ENCODE data around the gene SCYGR1.
"Not testable (repeated sequence)": the region's sequence is repeated elsewhere in the genome, so short reads cannot be mapped to it uniquely, and the experiment has no call there.

Gene SCYGR1, protein sequence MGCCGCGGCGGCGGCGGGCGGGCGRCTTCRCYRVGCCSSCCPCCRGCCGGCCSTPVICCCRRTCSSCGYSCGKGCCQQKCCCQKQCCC

DNA sequence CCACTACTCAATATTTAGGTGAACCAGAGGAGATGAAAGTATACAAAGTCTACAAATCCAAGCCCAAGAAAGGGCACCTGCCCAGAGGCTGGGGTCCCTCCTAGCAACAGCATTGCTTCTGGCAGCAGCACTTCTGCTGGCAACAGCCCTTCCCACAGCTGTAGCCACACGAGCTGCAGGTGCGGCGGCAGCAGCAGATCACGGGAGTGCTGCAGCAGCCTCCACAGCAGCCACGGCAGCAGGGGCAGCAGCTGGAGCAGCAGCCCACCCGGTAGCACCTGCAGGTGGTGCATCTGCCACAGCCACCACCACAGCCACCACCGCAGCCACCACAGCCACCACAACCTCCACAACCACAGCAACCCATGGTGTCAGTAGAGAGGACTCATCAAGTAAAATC, at the start of gene SCYGR1:
Gene SCYGR1 (minus strand): TSS at position 367 of the 400 bp plus-strand sequence. CDS start 0 bp downstream, at position 367.
- DNase-seq, result not testable (repeated sequence)

DNA sequence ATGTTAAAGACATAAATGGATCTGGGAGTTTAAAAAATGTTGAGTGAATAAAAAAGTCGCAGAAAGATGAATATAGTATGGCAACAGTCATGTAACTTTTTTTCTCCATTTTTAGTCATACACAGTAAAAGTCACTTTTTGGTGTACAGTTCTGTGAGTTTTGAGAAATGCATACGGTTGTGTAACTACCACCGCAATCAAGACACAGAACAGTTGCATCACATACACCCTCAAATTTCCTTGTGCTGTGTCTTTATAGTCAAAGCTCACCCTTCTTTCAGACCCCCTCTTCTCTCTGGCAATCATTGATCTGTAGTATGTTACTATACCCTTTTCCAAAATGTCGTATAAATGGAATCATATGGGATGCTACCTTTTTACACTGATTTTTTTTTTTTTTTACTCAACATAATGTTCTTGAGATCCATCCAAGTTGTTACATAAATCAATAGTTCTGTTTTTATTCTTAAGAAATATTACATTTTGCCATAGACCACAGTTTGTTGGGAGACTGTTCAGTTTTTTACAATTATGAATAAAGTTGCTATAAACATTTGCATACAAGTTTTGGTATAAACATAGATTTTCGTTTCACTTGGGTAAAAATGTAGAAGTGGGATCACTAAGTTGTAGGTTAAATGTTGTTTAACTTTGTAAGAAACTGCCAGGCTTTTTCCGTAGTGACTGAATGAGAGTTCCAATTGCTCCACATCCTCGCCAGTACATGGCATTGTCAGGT, 48.9 kb upstream of the SCYGR1 start:
- no peak for DNase-seq

DNA sequence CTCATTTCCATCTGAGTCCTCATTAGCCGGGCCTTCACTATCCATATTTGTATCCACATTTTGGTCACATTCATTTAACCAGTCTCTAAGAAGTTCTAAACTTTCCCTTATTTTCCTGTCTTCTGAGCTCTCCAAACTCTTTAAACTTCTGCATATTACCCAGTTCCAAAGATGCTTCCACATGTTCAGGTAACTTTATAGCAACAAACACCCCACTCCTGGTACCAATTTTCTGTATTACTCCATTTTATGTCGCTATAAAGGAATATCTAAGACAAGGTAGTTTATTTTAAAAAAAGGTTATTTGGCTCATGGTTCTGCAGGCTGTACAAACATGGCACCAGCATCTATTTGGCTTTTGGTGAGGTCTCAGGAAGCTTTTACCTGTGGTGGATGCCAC, 45.4 kb upstream of the SCYGR1 start:
- DNase-seq, result no peak

DNA sequence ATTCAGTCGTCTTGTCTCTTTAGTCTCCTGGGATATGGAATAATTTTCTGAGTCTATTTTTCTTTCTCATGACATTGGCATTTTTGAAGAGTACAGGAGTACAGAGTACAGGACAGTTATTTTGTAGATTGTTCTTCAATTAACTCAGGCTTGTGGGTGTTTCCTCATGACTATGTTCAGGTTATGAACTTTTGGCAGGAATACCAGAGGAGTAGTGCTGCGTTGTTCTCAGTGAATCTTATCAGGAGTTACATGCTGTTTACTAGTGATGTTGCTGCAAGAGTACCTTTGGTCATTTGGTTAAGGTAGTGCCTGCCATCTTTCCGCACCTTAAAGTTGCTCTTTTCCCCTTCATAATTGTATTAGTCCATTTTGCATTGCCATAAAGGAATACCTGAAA, 42.9 kb upstream of the SCYGR1 start:
- no peak for DNase-seq

DNA sequence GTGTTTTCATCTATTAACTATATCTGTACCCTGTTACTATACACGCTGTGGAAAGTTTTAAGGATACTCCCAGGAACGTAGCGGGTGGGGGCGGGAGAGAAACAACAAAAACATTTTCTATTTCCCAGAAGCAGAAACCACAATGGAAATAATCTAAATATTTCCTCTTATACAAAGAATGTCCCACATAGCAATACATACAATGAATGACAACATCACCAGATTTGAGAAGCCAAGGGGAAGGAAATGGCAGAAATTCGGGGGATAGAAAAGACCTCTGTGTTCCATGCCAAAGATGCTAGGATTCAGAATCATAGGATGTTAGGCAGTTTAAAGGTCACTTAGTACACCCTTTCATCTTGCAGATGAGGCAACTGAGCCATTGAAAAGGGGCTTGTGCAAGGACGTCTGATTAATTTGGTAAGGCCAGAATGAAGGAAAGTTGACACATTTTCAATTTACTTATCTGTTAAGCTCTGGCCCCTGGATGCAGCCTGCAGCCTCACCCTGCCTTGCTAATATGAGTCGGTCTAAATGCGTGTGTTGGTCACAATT, 41.1 kb upstream of the SCYGR1 start:
- DNase-seq, result no peak

DNA sequence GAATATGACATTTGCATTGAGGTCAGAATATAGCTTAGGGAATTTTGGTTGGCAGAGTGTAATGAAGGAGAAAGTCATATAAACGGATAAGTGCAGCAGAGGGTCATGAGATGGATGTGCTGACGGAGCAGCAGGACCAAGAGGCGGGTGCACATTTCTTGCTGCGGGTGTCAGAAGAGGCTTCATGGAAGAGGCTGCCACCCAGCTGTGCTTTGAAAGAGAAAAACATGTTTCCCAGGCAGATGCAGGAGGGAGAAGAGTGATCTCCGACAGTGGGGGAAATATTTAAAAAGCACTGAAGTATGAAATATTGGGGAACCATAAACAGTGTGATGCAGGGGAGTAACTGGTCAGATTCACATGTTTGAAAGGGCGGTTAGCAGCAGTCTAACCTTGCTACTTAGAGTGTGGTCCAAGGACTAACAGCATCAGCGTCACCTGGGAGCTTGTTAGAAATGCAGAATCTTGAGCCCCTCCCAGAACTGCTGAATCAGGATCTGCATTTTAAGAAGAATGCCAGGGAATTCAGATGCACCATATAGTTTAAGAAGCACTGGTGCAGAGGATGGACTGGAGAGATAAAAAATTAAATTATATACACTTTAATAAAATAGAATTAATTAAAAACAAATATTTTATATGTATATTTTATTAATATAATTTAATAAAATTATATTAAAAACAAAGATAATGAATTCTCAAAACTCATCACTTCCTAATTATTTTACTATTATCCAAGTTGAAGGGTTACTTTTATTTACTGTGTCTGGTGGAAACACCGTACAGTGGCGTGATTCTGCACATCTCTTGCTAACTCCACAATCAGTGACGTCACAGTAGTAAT, 36.1 kb upstream of the SCYGR1 start:
- DNase-seq, result no peak

DNA sequence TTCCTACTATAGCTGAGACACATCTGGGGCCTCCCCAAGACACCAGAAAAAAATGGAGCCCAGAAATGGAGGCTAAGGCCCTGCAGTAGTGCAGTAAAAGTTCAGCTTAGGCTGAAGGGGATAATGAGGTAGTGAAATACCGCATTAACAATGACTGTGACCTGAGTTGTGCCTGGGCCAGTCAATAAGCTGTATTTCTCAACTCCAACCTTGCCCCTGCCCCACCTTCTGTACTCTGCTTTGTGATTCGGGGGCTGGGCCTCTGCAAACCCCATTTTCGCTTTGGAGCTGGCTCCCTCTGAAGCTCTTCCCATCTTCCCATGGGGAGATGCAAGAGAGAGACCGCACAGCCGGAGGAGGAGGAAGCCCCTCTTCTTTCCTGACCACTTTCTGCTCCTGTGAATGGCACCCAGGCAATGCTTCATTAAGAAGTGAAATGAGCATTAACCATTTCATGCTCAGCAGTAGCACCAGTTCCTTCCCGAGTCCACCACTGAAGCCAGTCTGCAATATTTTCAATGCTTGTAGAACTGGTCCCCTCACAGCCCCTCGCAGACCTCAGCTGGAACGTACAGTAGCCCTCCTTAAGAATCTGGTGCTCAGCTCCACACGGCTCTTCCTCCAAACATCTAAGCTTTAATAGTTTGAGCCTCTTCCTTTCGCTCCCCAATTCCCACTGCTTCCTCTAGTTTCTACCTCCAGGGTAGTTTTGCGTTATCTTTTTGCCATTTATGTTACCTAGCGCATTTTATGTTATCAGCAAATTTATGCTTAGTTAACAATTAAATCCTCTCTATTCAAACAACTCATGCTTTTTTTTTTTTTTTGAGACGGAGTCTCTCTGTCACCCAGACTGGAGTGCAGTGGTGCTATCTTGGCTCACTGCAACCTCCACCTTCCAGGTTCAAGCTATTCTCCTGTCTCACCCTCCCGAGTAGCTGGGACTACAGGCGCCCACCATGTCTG, 32.6 kb upstream of the SCYGR1 start:
- no peak for DNase-seq

DNA sequence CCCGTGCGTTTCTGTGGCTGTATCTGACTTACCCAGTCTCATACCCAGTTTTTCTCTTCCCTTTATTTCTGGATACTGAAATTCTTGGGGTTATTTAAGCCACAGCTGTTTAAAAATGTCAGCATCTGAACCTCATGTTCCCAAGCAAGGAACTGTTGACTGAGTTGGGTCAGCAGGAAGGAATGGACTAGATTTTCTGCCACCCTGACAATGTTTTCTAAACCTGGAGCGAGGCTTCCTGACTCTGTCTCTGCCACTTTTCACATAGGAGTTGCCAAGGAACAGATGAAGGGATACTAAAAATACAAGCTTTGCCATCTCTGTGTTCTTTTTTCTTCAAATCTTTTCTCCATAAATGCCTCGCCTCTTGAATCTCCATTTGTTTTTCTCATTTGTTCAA, 29.0 kb upstream of the SCYGR1 start:
- DNase-seq, result no peak

DNA sequence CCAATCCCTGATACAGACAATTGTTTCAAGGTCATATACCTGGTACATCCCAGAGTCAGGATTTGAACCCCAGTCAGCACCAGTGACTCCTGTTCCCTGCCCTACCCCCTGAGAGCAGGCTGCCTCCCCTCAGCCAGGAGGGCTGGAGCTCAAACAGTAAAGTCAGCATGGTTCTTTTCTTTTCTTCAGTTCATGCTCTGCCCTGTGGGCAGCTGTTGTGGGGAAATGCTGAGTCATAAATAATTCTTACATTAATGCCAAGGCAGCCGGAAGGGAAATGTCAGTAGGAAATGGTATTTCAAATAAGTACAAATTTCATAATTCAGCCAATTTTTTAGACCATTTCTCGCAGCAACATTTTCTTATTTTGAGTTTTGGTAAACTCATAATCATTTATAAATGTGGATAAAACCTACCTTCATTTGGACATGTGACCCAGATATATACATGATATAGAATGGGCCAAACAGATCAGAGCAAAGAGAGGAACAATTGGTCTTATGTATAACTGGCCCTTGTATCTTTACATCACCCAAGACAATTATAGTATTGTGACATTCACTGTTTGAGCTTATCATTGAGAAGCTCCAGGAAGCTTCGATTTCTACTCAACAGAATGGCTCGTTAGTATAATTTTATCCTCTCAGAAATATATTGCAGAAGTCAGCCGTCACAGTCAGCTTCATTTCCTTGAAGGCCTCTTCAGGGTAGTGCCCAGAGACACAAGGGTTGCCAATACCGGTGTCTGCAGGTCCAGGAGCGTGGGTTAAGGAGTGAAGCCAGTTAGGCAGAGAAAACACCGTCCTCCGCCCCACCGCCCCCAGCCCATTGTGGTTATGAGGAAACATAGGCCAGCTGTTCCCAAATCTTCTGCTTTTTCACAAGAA, 28.0 kb upstream of the SCYGR1 start:
- DNase-seq, result no peak

DNA sequence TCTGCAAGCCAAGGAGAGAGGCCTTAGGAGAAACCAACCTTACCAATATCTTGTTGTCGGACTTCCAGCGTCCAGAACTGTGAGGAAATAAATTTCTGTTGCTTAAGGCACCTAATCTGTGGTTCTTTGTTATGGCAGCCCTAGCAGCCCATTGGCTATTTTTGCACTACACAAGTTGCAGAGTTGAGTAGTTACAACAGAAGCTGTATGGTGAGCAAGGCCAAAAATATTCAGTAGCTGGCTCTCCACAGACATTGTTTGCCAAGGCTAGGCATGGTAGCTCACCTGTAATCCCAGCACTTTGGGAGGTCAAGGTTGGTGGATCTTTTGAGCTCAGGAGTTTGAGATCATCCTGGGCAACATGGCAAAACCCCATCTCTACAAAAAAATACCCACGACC, 27.1 kb upstream of the SCYGR1 start:
- DNase-seq, result no peak

DNA sequence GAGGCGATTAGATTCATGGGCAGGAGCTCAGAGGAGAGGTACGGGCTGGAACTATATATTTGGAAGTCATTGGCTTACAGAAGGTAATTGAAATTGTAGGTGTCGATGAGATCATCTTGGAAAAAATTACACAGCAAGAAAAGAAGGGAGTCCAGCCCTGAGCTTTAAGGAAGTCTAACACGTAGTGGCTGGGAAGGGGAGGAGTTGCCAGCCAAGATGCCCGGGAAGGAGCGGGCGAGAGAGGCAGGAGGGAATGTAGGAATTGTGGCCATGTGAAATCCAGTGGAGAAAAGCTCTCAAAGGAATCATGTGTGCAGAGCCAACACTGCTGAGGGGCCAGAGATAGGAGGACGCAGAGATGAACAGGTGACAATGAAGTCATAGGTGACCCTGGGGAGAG, 25.6 kb upstream of the SCYGR1 start:
- DNase-seq, result no peak

DNA sequence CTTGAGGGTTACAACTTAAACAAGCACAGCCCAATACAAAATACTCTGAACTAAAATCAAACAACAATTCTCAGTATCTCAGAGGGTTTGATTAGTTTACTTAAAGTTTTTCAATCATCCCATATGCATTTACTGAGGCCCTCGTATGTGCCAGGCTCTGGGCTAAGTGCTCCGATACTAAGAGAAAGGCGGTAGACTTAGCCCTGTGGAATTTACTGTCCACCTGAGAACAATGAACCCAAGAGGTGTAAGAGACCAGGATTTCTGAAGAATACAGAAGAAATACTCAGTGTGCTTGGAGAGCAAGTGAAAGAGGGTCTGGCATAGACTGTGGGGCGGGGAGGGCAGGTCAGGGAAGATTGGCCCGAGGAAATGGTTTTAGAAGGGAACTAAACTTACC, 25.1 kb upstream of the SCYGR1 start:
- no peak for DNase-seq

DNA sequence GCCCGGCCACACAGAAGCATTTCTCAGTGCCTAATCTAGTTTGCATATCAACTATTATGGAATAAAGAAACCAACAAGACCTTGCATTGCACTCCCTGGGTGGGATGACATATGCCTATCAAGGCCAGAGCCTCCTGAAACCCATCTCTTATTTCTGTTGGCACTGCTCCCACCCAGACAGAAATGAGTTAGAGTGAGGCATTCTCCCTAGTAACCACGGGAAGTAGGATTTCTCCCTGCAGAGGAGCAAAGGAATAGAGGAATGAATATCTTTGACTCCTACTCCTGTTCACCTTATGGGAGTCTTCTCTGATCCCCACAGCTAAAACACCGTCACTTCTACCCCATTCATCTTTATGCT, 24.2 kb upstream of the SCYGR1 start:
- no peak for DNase-seq

DNA sequence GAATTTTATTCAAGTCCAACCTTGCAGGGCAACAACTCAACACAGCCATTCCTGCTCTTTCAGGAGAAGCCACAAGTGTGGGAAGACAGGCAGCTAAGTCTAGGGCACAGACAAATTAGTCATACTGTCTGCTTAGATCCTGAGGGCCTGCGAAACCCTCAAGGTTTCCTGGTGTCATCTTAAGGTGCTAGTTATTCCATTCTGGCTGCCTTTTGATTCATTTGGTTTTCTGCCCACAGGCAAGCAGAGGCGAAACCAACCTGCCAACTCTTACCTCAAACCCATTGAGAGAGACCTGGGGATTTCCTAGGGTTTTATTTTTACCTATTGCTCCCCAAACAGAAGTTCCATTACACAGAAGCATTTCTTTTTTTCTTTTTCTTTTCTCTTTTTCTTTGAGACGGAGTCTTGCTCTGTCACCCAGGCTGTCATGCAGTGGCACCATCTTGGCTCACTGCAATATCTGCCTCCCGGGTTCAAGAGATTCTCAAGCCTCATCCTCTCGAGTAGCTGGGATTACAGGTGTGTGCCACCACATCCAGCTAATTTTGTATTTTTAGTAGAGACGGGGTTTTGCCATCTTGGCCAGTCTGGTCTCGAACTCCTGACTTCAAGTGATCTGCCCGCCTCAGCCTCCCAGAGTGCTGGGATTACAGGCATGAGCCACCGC, 23.7 kb upstream of the SCYGR1 start:
- no peak for DNase-seq

DNA sequence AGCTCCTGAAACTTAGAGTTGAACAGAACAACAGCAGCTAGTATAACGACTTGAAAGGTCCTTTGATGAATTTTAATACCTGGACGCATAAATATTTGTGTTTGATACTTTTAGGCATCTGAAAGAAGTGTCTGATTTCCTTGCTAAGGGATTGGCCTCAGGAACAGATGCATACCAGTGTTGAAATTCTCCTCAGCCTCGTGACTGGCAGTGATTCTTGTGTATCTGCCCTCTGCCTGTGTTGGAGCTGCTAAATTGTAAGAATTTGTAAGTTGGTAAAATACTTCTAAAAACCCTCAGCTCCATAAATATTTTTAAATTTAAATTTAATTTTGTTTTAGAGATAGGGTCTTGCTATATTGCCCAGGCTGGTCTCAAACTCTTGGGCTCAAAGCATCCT, 22.4 kb upstream of the SCYGR1 start:
- DNase-seq, result no peak

DNA sequence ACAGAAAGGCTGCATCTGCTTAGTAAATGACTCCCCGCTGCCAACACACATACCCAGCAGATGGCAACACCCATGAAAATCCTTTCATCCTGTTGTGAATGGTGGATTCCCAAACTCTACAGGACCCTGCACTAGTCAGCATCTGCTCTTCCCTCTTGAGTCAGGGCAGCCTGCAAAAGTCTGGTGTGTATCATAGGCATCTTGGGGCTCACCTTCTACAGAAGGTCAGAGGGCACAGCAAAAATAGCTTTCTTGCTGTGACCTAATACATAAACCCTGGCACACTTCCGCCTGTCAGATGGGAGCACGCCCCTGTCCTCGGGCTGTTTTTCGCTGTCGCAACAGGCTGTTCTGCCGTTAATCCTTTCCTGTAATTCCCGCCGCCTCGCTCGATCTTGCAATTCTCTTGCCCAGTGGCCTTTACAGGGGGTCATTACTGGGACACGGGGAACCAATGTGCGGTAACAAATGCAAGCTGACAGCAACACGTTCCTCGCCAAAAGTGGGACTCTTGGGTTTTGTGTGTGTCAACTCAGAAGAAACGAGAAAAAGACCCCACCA, 19.9 kb upstream of the SCYGR1 start:
- no peak for DNase-seq

DNA sequence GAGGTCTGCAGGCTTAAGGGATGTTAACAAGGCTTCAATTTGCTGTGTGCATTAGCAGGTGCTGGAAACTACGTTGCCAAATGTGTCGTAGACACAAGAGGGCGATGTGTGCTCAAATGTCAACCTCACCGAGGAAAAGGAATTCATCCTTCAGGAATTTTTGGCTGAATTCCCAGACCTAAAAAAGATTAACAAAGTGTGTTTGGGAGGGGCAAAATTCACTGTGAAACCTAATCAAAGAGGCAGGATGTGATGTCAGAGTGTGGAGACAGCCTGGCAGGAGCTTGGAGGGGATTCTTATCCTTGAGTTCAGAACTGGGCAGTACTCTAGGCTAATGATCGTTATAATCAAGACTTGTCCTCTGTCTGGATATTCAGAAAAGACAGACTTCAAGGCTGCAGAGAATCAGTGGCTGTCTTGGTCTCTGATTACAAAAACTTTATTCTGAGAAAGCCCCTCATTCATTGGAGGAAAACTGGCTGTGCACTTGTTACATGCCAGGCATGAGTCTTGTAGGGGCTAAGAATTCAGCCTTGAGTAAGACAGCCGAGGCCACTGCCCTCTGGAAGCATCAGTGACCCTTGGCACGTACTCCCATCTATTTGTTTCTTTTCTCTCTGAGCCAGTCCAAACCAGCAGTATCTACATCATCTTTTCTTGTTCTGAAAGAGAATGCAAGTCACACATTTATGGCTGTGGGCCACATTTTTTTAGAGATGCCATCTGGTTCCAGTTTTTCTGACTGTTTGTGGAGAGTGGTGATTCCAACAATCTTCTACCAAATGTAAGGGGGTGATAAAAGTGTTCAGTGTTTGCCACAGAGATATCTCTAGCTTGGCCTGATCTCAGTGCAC, 18.7 kb upstream of the SCYGR1 start:
- DNase-seq, result peak in 1 of 2 experiments; percentile 57

DNA sequence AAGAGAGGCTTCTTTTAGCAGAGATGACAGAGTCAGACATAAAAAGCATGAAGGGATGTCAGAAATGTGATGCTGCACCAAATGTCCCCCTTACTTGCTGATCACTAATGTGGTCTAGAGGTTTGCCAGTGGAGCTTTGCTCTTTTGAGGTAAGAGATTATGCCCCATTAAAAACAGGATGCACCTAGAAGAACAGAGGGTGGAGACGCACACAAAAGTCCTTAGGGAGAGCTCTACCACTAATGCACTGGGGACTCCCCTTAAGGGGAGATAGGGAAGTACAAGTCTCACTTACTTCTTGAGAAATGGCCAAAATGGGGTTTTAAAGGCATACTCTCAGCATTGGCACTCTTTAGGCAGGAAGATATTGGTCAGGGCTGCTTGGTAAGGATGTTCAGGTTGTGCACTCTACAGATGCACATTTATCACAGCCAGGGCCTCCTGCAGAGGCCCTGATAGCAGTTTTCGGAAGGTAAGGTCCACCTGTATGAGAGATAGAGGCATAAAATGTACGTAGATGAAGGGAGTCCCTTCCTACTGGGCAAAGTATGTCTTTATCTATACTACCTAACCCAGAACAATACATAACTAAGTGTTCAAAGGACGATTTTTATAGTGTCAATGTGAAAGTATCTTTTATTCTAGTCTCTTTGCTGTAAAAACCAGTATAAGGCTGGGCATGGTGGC, 17.0 kb upstream of the SCYGR1 start:
- DNase-seq, result no peak

DNA sequence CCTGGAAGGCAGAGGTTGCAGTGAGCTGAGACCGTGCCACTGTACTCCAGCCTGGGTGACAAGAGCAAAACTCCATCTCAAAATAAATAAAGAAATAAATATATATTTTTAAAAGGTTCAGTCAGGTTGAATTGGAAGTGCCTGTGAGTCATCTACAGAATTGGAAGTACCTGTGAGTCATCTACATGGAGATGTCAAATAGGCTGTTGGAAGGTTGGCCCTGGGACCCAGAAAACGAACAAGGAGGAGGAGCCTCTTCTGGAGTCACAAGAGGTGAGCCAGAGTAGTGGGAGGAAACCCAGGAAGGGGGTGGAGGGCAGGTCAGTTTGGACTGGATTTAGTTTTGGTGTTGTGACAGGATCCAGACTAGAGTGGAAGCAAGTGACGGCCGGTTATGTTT, 15.2 kb upstream of the SCYGR1 start:
- DNase-seq, result no peak

All from NCI-H1930 (cell line).